ENCODE results near the gene SUSD1. TPM values are rescaled to one million over a fixed set of nuclear protein-coding genes. Genes with fewer than 3 reads are reported as not detected.

Gene SUSD1
- total RNA-seq, 1 experiment from 2014 or later: 7.9 TPM

- no peak overlapping the region for H3K27ac ChIP-seq (ENCODE audit: low read depth, low read length)
- POLR2A ChIA-PET: no interaction called here
- no peak overlapping the region for H2AFZ ChIP-seq (ENCODE audit: low read depth, low read length, poor library complexity, severe bottlenecking)
- ATAC-seq (no peak), DNase-seq (ENCODE audit: low read depth, low spot score) (no peak)
- H3K9ac ChIP-seq (ENCODE audit: low read length): no peak overlapping the region
- H3K4me3 ChIP-seq (replicated peaks in 1 of 2; ENCODE audit: low read depth in 1 of 2, low read length in 2 of 2): no peak overlapping the region
- H3K79me2 ChIP-seq (ENCODE audit: insufficient read depth, low read length): no peaks in the 10 kb centered on the region
- no peaks in the 10 kb centered on the region for H4K20me1 ChIP-seq (ENCODE audit: insufficient read depth)
- peaks cover 0 to 7% of the 10 kb centered on the region in 2 experiments; a peak in 3 of 4 replicates for H3K4me1 ChIP-seq (ENCODE audit: control insufficient read depth in 1 of 2, insufficient read depth in 2 of 2, low read length in 2 of 2)
- H3K4me2 ChIP-seq (ENCODE audit: low read length): no peak overlapping the region
- TF ChIP-seq EZH2 (IDR thresholded peaks at IDR 0.05) (no peak), POLR2A (IDR thresholded peaks at IDR 0.05; ENCODE audit: borderline replicate concordance, extremely low read depth, insufficient read depth, insufficient read length) (no peak), SIN3A (IDR thresholded peaks at IDR 0.05; ENCODE audit: low read depth) (no peak), CEBPB (IDR thresholded peaks at IDR 0.05; ENCODE audit: low read depth) (no peak), CBX3 (IDR thresholded peaks at IDR 0.05; ENCODE audit: low read depth) (no peak), ZFX (IDR thresholded peaks at IDR 0.05) (no peak), ELF1 (IDR thresholded peaks at IDR 0.05; ENCODE audit: borderline replicate concordance, low read depth) (no peak)
- TF ChIP-seq, protein P1, sequence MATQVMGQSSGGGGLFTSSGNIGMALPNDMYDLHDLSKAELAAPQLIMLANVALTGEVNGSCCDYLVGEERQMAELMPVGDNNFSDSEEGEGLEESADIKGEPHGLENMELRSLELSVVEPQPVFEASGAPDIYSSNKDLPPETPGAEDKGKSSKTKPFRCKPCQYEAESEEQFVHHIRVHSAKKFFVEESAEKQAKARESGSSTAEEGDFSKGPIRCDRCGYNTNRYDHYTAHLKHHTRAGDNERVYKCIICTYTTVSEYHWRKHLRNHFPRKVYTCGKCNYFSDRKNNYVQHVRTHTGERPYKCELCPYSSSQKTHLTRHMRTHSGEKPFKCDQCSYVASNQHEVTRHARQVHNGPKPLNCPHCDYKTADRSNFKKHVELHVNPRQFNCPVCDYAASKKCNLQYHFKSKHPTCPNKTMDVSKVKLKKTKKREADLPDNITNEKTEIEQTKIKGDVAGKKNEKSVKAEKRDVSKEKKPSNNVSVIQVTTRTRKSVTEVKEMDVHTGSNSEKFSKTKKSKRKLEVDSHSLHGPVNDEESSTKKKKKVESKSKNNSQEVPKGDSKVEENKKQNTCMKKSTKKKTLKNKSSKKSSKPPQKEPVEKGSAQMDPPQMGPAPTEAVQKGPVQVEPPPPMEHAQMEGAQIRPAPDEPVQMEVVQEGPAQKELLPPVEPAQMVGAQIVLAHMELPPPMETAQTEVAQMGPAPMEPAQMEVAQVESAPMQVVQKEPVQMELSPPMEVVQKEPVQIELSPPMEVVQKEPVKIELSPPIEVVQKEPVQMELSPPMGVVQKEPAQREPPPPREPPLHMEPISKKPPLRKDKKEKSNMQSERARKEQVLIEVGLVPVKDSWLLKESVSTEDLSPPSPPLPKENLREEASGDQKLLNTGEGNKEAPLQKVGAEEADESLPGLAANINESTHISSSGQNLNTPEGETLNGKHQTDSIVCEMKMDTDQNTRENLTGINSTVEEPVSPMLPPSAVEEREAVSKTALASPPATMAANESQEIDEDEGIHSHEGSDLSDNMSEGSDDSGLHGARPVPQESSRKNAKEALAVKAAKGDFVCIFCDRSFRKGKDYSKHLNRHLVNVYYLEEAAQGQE (IDR thresholded peaks at IDR 0.05; ENCODE audit: low read depth): no peak
- no peaks in the 10 kb centered on the region for H3K9me2 ChIP-seq (ENCODE audit: insufficient read depth)
- H3K9me3 ChIP-seq (ENCODE audit: control insufficient read depth in 1 of 2, insufficient read depth in 1 of 2, low read depth in 1 of 2, low read length in 2 of 2): no peaks in the 10 kb centered on the region
- CTCF ChIA-PET: interaction anchor here (1.4 kb wide), 1 partner anchor 267 kb away, joined by 3 read pairs; no protein-coding TSS in a partner anchor
- BruUV-seq (replicated peaks): no TSS peak
- H3K36me3 ChIP-seq (ENCODE audit: control insufficient read depth in 1 of 2, insufficient read depth in 2 of 2, low read length in 2 of 2): no peaks in the 10 kb centered on the region
- intact Hi-C loops (cut with micrococcal nuclease): loop anchor here (10.0 kb wide), 1 partner anchor 801 kb away; the partner anchor contains the start of gene SLC46A2
- no peaks in the 10 kb centered on the region for H3K27me3 ChIP-seq (ENCODE audit: insufficient read depth, low read length)
- RAD21 ChIA-PET (ENCODE audit: low non-redundant PET in 1 of 2, low total read pairs in 2 of 2, uncharacterized antibody in 2 of 2, unreplicated experiment in 2 of 2): interaction anchor here in 1 of 2 experiments (0.8 kb wide), 1 partner anchor 267 kb away, joined by 4 read pairs; no protein-coding TSS in a partner anchor
Observed at GRCh38 chr9:112093147-112093869, 81.8 kb downstream of the SUSD1 start.

Data from HCT116 (cell line).